ENCODE data around the gene DGKI.

Gene DGKI

GRCh38 chr7:137399827-137400823 is 446.6 kb downstream of the DGKI start:
- no peaks in the 10 kb centered on the region for H4K20me1 ChIP-seq (ENCODE audit: low read depth, low read length)
- no peaks in the 10 kb centered on the region for H3K27me3 ChIP-seq (ENCODE audit: low read length)
- no peaks in the 10 kb centered on the region for H3K79me2 ChIP-seq (ENCODE audit: insufficient read depth, low read length)
- TF ChIP-seq EZH2phosphoT487 (conservative IDR thresholded peaks at IDR 0.05; ENCODE audit: low read length): no peak
- no peak for TF ChIP-seq CTCF (IDR thresholded peaks at IDR 0.05; ENCODE audit: insufficient read depth, low read length, poor library complexity, severe bottlenecking)
- H3K36me3 ChIP-seq (ENCODE audit: low read length): no peaks in the 10 kb centered on the region
- no peaks in the 10 kb centered on the region for H3K9me3 ChIP-seq (ENCODE audit: insufficient read depth, low read length)
- H3F3A ChIP-seq (ENCODE audit: insufficient read depth): no peaks in the 10 kb centered on the region
- H3K4me2 ChIP-seq (ENCODE audit: low read depth, low read length, poor library complexity, severe bottlenecking): no peak overlapping the region
- no peak overlapping the region for H2AFZ ChIP-seq (ENCODE audit: low read depth, low read length, severe bottlenecking)
- no peaks in the 10 kb centered on the region for H3K9me2 ChIP-seq (replicated peaks; ENCODE audit: insufficient read depth, low read length)
- no peak overlapping the region for H3K27ac ChIP-seq (ENCODE audit: low read depth, low read length)
- H3K9ac ChIP-seq (ENCODE audit: low read length): no peak overlapping the region
- H3K4me3 ChIP-seq (ENCODE audit: insufficient read depth, low read length, poor library complexity, severe bottlenecking): no peak overlapping the region

- Histone ChIP-seq H2AFZ (ENCODE audit: low read depth, low read length, severe bottlenecking) (no peak overlapping the region), H3K4me2 (ENCODE audit: low read depth, low read length, poor library complexity, severe bottlenecking) (no peak overlapping the region), H3K9me2 (replicated peaks; ENCODE audit: insufficient read depth, low read length) (no peaks in the 10 kb centered on the region; the same call in 1 of the 2 replicates)
These were observed 450.7 kb downstream of the DGKI start for GRCh38 chr7:137396051-137396450.

GRCh38 chr7:137395420-137395819 is 451.4 kb downstream of the DGKI start:
- Histone ChIP-seq H3K27me3 (ENCODE audit: low read length) (no peaks in the 10 kb centered on the region), H3K4me3 (ENCODE audit: insufficient read depth, low read length, poor library complexity, severe bottlenecking) (no peak overlapping the region), H3K27ac (ENCODE audit: low read depth, low read length) (no peak overlapping the region), H3K9me3 (ENCODE audit: insufficient read depth, low read length) (no peaks in the 10 kb centered on the region), H3K9me2 (replicated peaks; ENCODE audit: insufficient read depth, low read length) (no peaks in the 10 kb centered on the region; the same call in 1 of the 2 replicates), H3K79me2 (ENCODE audit: insufficient read depth, low read length) (no peaks in the 10 kb centered on the region), H3K9ac (ENCODE audit: low read length) (no peak overlapping the region), H2AFZ (ENCODE audit: low read depth, low read length, severe bottlenecking) (no peak overlapping the region), H4K20me1 (ENCODE audit: low read depth, low read length) (no peaks in the 10 kb centered on the region), H3K4me2 (ENCODE audit: low read depth, low read length, poor library complexity, severe bottlenecking) (no peak overlapping the region), H3K36me3 (ENCODE audit: low read length) (no peaks in the 10 kb centered on the region), H3F3A (ENCODE audit: insufficient read depth) (no peaks in the 10 kb centered on the region)
- TF ChIP-seq CTCF (IDR thresholded peaks at IDR 0.05; ENCODE audit: insufficient read depth, low read length, poor library complexity, severe bottlenecking) (no peak), EZH2phosphoT487 (conservative IDR thresholded peaks at IDR 0.05; ENCODE audit: low read length) (no peak)

More at GRCh38 chr7:137396051-137396450, 450.7 kb downstream of the DGKI start:
- H3K9me3 ChIP-seq (ENCODE audit: insufficient read depth, low read length): no peaks in the 10 kb centered on the region
- H3K36me3 ChIP-seq (ENCODE audit: low read length): no peaks in the 10 kb centered on the region
- no peaks in the 10 kb centered on the region for H4K20me1 ChIP-seq (ENCODE audit: low read depth, low read length)
- no peaks in the 10 kb centered on the region for H3K79me2 ChIP-seq (ENCODE audit: insufficient read depth, low read length)
- H3F3A ChIP-seq (ENCODE audit: insufficient read depth): no peaks in the 10 kb centered on the region
- no peak for TF ChIP-seq EZH2phosphoT487 (conservative IDR thresholded peaks at IDR 0.05; ENCODE audit: low read length)
- no peak for TF ChIP-seq CTCF (IDR thresholded peaks at IDR 0.05; ENCODE audit: insufficient read depth, low read length, poor library complexity, severe bottlenecking)
- H3K27ac ChIP-seq (ENCODE audit: low read depth, low read length): no peak overlapping the region
- no peak overlapping the region for H3K4me3 ChIP-seq (ENCODE audit: insufficient read depth, low read length, poor library complexity, severe bottlenecking)
- H3K9ac ChIP-seq (ENCODE audit: low read length): no peak overlapping the region
- H3K27me3 ChIP-seq (ENCODE audit: low read length): no peaks in the 10 kb centered on the region
